H9 (cell line): Measurements from ENCODE around the gene TFEB. TPM values are rescaled to one million over a fixed set of nuclear protein-coding genes. Genes with fewer than 3 reads are reported as not detected.

Experiments
- DNase-seq: peaks from one replicate; pipeline ENCODE4 v3.0.0-alpha.2; 2017
- H2AFZ ChIP-seq: one replicate; pipeline ENCODE4 v1.6.1; 2013; ENCODE audit warnings: mild to moderate bottlenecking, low read length, control low read depth, moderate library complexity
- H2AK5ac ChIP-seq: 2 replicates; pipeline ENCODE4 v1.6.1; 2013; ENCODE audit warnings: low read length, control low read depth, mixed read lengths; ENCODE audit not compliant: insufficient read length
- H2BK120ac ChIP-seq: one replicate; pipeline ENCODE4 v1.6.1; 2013; ENCODE audit warnings: low read depth, mild to moderate bottlenecking, low read length, control low read depth, inconsistent platforms; ENCODE audit not compliant: poor library complexity, severe bottlenecking
- H2BK12ac ChIP-seq: 2 replicates; pipeline ENCODE4 v1.6.1; 2013; ENCODE audit warnings: low read length, control low read depth, mixed read lengths, low read depth; ENCODE audit not compliant: insufficient read length
- H2BK15ac ChIP-seq: 2 replicates; pipeline ENCODE4 v1.6.1; 2013; ENCODE audit warnings: low read depth, low read length, control low read depth
- H2BK20ac ChIP-seq: one replicate; pipeline ENCODE4 v1.6.1; 2013; ENCODE audit warnings: low read depth, mild to moderate bottlenecking, low read length, control low read depth, inconsistent platforms; ENCODE audit not compliant: poor library complexity, severe bottlenecking
- H2BK5ac ChIP-seq: 2 replicates; pipeline ENCODE4 v1.6.1; 2013; ENCODE audit warnings: low read length, control low read depth, mixed read lengths; ENCODE audit not compliant: insufficient read length
- H3K14ac ChIP-seq: 2 replicates; pipeline ENCODE4 v1.6.1; 2013; ENCODE audit warnings: low read length, control low read depth; ENCODE audit not compliant: insufficient read depth
- H3K18ac ChIP-seq: 2 replicates; pipeline ENCODE4 v1.6.1; 2013; ENCODE audit warnings: low read depth, mild to moderate bottlenecking, mixed read lengths, low read length, control low read depth; ENCODE audit not compliant: insufficient read length
- H3K23ac ChIP-seq: 2 replicates; pipeline ENCODE4 v1.6.1; 2013; ENCODE audit warnings: low read length, control low read depth, mixed read lengths, low read depth; ENCODE audit not compliant: insufficient read length
- H3K23me2 ChIP-seq: 2 replicates; pipeline ENCODE4 v1.6.1; 2013; ENCODE audit warnings: low read depth, mild to moderate bottlenecking, mixed read lengths, low read length, control low read depth; ENCODE audit not compliant: insufficient read length, poor library complexity, severe bottlenecking
- H3K27ac ChIP-seq: 2 replicates; pipeline ENCODE4 v1.5.1; 2013; ENCODE audit warnings: low read length, control low read depth, mixed read lengths, low read depth; ENCODE audit not compliant: insufficient read length
- H3K27me3 ChIP-seq: 2 replicates; pipeline ENCODE4 v1.6.1; 2013; ENCODE audit warnings: low read length, control low read depth, inconsistent platforms; ENCODE audit not compliant: insufficient read depth
- H3K4ac ChIP-seq: 2 replicates; pipeline ENCODE4 v1.6.1; 2013; ENCODE audit warnings: low read depth, mild to moderate bottlenecking, control low read depth, inconsistent platforms, low read length, moderate library complexity
- H3K4me1 ChIP-seq: 2 replicates; pipeline ENCODE4 v1.6.1; 2013; ENCODE audit warnings: low read length, control low read depth, inconsistent platforms; ENCODE audit not compliant: insufficient read depth
- H3K4me2 ChIP-seq: 2 replicates; pipeline ENCODE4 v1.6.1; 2013; ENCODE audit warnings: low read length, control low read depth, mixed read lengths; ENCODE audit not compliant: insufficient read length, insufficient read depth
- H3K56ac ChIP-seq: 2 replicates; pipeline ENCODE4 v1.6.1; 2013; ENCODE audit warnings: low read depth, mild to moderate bottlenecking, mixed read lengths, low read length, control low read depth; ENCODE audit not compliant: insufficient read length
- H3K79me1 ChIP-seq: 2 replicates; pipeline ENCODE4 v1.6.1; 2013; ENCODE audit warnings: low read depth, mild to moderate bottlenecking, moderate library complexity, low read length, control low read depth, inconsistent platforms; ENCODE audit not compliant: insufficient read depth, poor library complexity, severe bottlenecking
- H3K79me2 ChIP-seq: 2 replicates; pipeline ENCODE4 v1.6.1; 2013; ENCODE audit warnings: low read length, control low read depth, inconsistent platforms; ENCODE audit not compliant: insufficient read depth
- H3K9ac ChIP-seq: 2 replicates; pipeline ENCODE4 v1.6.1; 2013; ENCODE audit warnings: low read length, control low read depth, mixed read lengths; ENCODE audit not compliant: insufficient read length; ENCODE audit errors: extremely low read depth
- H3K9me3 ChIP-seq: one replicate; pipeline ENCODE4 v1.6.1; 2013; ENCODE audit warnings: low read depth, low read length, inconsistent platforms; ENCODE audit not compliant: control insufficient read depth
- H3T11ph ChIP-seq: one replicate; pipeline ENCODE4 v1.6.1; 2013; ENCODE audit warnings: mild to moderate bottlenecking, low read length, control low read depth, inconsistent platforms
- H4K20me1 ChIP-seq: one replicate; pipeline ENCODE4 v1.6.1; 2013; ENCODE audit not compliant: control insufficient read depth, insufficient read length, insufficient read depth
- H4K5ac ChIP-seq: 2 replicates; pipeline ENCODE4 v1.6.1; 2013; ENCODE audit warnings: low read depth, mild to moderate bottlenecking, mixed read lengths, low read length, control low read depth; ENCODE audit not compliant: insufficient read length
- H4K8ac ChIP-seq: replicated peaks from 2 replicates; pipeline ENCODE4 v1.6.1; 2013; ENCODE audit warnings: low read length, control low read depth, mixed read lengths, low read depth; ENCODE audit not compliant: insufficient read length
- H4K91ac ChIP-seq: 2 replicates; pipeline ENCODE4 v1.6.1; 2013; ENCODE audit warnings: low read depth, mild to moderate bottlenecking, moderate library complexity, mixed read lengths, low read length, control low read depth; ENCODE audit not compliant: insufficient read length
- H3K27ac Mint-ChIP-seq, 3 experiments: 2 replicates in 2 of 3; 3 replicates in 1 of 3; pipeline ENCODE4 v1.8.0; 2020 to 2021; ENCODE audit warnings: mixed read lengths in 3 of 3, mild to moderate bottlenecking in 1 of 3, moderate library complexity in 1 of 3
- H3K27me3 Mint-ChIP-seq: 2 replicates; pipeline ENCODE4 v1.8.0; 2021; ENCODE audit warnings: low read depth, mild to moderate bottlenecking, moderate library complexity, mixed read lengths
- H3K36me3 Mint-ChIP-seq, 3 experiments: 2 replicates in 2 of 3; 3 replicates in 1 of 3; pipeline ENCODE4 v1.8.0; 2020 to 2021; ENCODE audit warnings: low read depth in 3 of 3, mixed read lengths in 3 of 3; ENCODE audit not compliant: insufficient read depth in 1 of 3
- H3K4me1 Mint-ChIP-seq, 2 experiments: 2 replicates each; pipeline ENCODE4 v1.8.0; 2020; ENCODE audit warnings: mixed read lengths in 2 of 2
- H3K4me3 Mint-ChIP-seq, 2 experiments: 2 replicates in 1 of 2; 3 replicates in 1 of 2; pipeline ENCODE4 v1.8.0; 2020 to 2021; ENCODE audit warnings: mild to moderate bottlenecking in 2 of 2, mixed read lengths in 2 of 2, moderate library complexity in 1 of 2
- H3K9me3 Mint-ChIP-seq, 2 experiments: 2 replicates in 1 of 2; 3 replicates in 1 of 2; pipeline ENCODE4 v1.8.0; 2020; ENCODE audit warnings: mild to moderate bottlenecking in 2 of 2, mixed read lengths in 2 of 2, moderate library complexity in 1 of 2
- CTCF ChIP-seq: fragments of 200-600 bp; sonication (generic); conservative IDR thresholded peaks from 3 replicates; pipeline ENCODE4 v1.8.0; 2021; ENCODE audit warnings: antibody characterized with exemption, mild to moderate bottlenecking
- WGBS: extraction: QIAGEN DNeasy Blood & Tissue Kit; methylation state at CpG from one replicate; pipeline ENCODE4 v1.1.7; 2013; ENCODE audit warnings: missing lambda C conversion rate, low lambda C conversion rate, mixed read lengths; ENCODE audit not compliant: insufficient read length; ENCODE audit errors: extremely low coverage; 5-methylcytosine and 5-hydroxymethylcytosine counted together
- total RNA-seq: library from RNA; stranded (reverse); gene quantifications from 2 replicates; pipeline ENCODE4 v1.2.1, GENCODE V29; 2021

The TFEB gene
- total RNA-seq, 1 experiment from 2014 or later = 1.2 TPM

- H3K27ac ChIP-seq = no peak overlapping the region
- H3K9me3 ChIP-seq = no peaks in the 10 kb centered on the region
- no peaks in the 10 kb centered on the region for H3K4me1 ChIP-seq
- no peak overlapping the region for H4K8ac ChIP-seq
- H2BK5ac ChIP-seq = no peak overlapping the region
- no peak overlapping the region for H3K4ac ChIP-seq
- H3K4me2 ChIP-seq = no peak overlapping the region
- no peak overlapping the region for H2BK20ac ChIP-seq
- H2AFZ ChIP-seq = no peak overlapping the region
- H3T11ph ChIP-seq = no peak overlapping the region
- H3K4me3 Mint-ChIP-seq = no peak overlapping the region
- H3K14ac ChIP-seq = no peak overlapping the region
- peaks cover 0 to 10% of the 10 kb centered on the region in 2 experiments; a peak in 3 of 4 replicates for H3K4me1 Mint-ChIP-seq
- peaks cover 2% of the 10 kb centered on the region for H4K20me1 ChIP-seq
- no peaks in the 10 kb centered on the region for H3K9me3 Mint-ChIP-seq
- no peaks in the 10 kb centered on the region for H3K36me3 Mint-ChIP-seq
- H4K91ac ChIP-seq = no peak overlapping the region
- H2BK15ac ChIP-seq = no peak overlapping the region
- no peak for DNase-seq
- H3K56ac ChIP-seq = no peak overlapping the region
- H3K79me2 ChIP-seq = no peaks in the 10 kb centered on the region; the same call in 1 of the 2 replicates
- no CpG with 5 or more reads among the region's 1 CpG for WGBS
- H3K23ac ChIP-seq = no peak overlapping the region
- H3K27me3 ChIP-seq = no peaks in the 10 kb centered on the region
- H3K27me3 Mint-ChIP-seq = no peaks in the 10 kb centered on the region
- H3K79me1 ChIP-seq = no peaks in the 10 kb centered on the region
- no peaks in the 10 kb centered on the region for H3K23me2 ChIP-seq
- no peak overlapping the region for H3K18ac ChIP-seq
- H2BK120ac ChIP-seq = no peak overlapping the region
- H3K9ac ChIP-seq = no peak overlapping the region
- H2BK12ac ChIP-seq = no peak overlapping the region
- TF ChIP-seq CTCF = no peak
- H3K27ac Mint-ChIP-seq = no peak overlapping the region
- H2AK5ac ChIP-seq = no peak overlapping the region
- no peak overlapping the region for H4K5ac ChIP-seq
Measured at GRCh38 chr6:41717392-41717736, 18.0 kb downstream of the TFEB start.
